Colon (tissue), 2 donors: ENCODE measurements around the gene CD36.

ENCODE experiments used
- FAIRE-seq: peaks from 2 replicates; lab custom pipeline; 2012; peaks lifted over from hg19 to GRCh38; lab: Jason Lieb, UNC
- donor health status: control.
- donor health status: control.

Gene CD36

DNA sequence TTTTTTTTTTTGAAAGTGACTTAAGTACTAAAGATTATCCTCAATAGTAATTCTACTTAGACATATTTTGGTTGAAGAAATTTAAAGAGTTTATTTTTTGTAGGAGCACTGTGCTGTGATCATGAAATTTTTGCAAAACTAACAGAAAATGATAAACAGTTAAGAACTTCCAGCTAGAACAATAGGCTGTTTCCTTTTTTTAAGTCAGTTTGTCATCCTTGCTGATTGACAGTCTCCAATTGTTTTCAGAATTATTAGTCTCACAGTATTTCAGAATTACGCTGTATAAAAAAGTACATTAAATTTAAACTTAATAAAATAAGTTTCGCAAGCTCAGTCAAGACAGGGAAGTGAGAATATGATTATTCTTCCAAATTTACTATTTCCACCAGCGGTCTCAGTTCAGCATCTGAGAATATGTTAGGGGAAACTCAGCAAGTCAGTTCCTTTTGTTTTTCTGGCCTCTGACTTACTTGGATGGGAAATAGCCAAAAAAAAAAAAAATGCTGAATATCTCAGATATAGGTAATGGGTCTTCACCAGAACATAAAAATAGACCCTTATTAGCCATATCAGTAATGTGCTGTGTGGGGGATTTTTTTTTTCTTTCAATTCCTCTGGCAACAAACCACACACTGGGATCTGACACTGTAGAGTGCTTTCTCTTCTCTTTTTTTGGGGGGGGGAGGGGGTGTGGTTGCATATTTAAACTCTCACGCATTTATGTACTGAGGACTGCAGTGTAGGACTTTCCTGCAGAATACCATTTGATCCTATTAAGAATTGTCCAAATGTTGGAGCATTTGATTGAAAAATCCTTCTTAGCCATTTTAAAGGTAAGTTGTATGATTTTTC, at the start of gene CD36:
TSS of gene CD36 (plus strand) at position 732 of the 855 bp plus-strand sequence. CDS start 8,099 bp downstream, outside the sequence.
- FAIRE-seq = no peak

DNA sequence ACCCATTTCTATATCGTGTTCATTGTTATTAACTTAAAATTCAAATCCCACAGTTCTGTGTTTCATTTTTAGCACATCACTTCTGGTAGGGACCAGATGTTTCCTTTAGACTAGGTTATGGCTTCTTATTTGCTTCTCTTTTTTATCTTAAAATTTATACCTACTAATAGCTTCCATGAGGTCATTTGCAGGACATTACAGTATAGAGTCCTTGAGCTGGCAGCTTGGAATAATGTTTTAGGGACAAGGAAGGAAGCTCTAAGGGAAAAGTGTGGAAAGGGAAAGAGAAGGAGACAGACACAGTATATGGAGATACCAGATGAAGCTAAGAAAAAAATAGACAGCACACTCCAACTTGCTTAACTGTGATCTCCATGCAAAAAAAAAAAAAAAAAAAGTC, 48.8 kb upstream of the CD36 start:
- no peak for FAIRE-seq

DNA sequence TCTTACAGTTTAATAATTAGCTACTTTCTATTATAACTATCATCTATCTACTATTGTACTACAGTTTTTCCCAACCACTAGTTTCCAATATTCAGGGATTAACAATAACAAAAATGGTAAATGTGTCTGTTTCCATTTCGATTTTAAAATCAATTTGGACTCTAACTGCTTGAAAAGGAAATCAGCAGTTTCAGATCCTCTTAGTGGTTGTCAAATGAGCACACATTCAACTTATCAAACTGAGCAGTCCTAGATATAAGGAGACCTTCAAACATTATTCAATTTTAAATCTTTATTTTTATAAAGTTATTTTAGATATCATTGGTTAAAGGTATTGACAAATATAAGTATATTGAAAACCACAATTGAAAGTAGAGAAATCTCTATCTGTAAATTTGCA, 46.8 kb upstream of the CD36 start:
- no peak for FAIRE-seq

DNA sequence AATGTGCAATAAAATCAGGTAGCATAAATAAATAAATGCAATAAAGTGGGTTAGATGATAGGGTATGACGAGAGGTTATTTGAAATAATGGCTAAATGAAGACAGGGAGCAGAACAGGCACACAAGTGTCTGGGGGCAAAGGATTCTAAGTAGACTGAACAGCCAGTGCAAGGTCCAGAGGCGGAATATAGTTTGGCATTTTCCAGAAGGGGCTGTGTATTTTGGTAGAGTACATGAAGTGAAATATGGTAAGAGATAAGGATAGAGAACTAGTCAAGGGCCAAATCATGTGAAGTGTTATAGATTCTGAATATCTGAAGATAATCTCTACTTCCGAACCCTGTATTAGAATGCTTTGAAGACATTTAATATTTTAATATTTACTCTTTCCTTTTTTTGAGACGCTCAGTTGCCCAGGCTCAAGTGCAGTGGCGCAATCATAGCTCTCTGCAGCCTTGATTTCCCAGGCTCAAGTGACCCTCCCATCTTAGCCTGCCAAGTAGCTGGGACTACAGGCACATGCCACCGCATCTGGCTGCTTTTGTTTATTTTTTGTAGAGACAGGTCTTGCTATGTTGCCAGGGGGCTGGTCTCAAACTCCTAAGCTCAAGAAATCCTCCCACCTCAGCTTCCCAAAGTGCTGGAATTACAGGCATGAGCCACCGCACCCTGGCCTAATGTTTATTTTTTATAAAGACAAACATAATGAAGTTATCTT, 44.4 kb upstream of the CD36 start:
- FAIRE-seq = no peak

DNA sequence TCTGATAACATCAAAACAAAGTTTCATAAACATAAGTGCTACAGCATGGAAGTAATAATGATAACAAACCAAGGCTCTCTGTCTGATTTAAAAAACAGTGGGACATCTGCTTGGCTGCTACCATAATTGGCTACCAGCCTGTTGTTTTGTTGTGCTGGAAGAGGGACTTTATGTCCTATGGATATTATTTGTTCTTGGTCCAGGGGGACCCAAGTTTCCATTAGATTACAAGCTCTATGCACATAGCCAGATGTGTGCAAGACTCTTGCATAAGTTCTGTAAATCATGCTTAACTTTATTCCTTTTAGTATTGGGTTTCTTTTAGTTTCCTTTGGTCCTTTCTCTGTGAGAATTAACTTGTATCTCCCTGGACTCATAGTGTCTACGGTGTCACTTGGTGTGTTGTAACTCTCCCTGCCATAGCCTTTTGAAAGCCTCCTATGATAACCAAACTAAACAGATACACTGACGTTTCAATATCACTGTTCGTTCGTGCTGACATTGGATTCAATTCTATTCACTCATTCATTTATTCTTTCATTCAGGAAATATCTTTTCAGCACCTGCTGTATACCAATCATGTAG, 41.4 kb upstream of the CD36 start:
- FAIRE-seq = no peak

DNA sequence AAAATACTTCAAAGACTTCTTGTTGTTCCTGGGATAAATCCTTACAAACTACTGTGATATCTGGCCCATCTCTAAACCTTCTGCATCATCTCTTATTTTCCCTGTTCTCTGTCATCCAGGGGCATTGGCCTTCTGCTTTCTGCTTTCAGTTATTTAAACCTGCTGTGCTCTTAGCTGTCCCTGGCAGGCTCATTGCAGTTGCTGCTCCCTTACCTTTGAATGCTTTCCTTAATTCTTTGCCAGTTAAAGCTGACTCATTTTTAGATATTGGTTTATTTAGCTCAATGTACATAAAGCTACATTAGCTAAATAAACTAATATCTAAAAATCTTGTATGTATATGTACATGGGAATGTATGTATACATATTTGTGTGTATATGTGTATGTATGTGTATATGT, 40.6 kb upstream of the CD36 start:
- FAIRE-seq = no peak

DNA sequence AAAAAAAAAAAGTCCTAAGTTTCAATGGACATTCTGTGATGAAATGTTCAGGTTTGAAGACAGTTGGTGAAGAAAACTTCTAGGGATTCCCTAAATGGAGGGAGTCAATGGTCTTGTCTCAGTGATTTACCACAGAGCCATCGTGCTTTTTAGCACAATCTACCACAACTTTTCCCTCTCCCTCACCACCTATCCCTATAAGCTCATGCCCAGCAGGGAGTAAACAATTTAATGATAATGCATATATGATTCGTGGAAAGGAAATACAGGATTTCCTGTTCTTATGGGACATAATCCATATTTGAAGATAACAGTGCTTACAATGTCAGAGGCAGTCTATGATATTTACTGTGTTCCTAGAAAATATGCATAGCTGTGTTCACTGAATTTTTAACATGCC, 38.4 kb upstream of the CD36 start:
- no peak for FAIRE-seq

DNA sequence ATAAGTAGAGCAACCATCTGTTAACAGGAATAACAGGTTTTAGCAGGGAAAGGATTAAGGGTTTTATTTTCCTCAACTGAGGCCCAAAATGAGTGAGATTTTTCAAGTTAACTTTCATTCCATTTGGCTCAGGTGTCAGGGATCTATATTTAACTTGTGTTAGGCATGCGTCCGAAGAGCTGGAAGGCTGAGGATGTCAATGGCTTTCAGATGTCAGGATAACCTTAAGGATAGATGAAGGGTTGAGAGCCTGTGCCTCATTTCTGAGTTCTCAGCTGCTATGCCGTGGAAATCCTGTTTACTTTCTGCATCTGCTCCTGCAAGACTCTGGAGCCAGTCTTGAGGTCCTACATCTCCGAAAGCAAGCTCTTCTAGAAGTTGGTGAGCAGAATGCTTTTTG, 36.4 kb upstream of the CD36 start:
- FAIRE-seq = no peak

DNA sequence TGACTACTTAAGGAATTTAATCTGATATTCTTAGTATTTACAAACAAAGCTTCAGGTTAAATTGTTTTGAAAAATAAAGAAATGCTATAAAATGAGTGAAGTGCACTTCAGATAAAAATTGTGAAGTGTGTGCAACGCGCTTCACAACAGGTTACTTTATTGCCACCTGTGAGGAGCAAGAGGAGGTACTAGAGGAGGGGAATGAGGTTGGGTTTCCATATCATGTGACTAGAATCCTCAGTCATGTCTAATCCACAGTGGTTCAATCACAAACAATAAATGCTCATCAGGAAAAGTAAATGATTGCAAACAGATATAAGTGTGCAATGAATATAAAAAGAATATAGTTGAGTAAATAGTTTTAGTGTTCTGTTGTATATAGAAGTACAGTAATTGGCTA, 34.5 kb upstream of the CD36 start:
- FAIRE-seq = no peak

DNA sequence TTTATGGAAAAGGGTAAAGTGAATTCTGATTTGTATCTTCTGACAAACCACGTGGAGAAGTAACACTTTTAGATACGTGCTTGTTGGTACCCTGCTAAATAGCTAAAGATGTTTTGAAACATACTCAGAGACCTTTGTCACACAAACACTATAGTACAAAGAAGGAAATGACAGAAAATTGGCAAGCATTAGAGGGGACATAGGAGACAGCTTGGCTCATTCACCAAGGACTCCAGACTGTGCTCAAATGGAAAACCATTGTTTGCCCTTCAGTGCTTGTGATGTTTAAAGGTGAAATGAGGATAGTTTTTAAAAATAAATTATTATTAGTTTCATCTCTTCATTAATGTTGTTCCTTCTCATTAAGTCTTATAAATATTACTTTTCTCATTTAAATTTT, 34.0 kb upstream of the CD36 start:
- FAIRE-seq = no peak

DNA sequence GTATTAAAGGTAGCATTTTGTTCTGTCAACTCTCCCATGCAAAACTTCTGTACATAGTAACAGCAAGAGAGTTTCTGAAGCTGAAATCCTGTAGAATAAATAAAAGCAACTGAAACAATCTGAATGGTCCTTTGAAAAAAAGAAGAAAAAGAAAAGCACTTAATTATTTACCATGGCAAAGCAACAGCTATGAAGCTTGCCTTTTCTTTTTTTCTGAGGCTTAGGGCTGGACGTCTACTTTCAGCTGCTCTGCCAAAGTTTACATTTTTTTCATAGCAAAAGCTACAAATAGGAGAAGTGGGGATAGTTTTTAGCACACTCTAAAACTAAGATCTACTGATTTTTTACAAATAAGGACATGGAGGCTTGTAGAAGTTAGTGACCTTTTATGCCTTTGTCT, 31.3 kb upstream of the CD36 start:
- FAIRE-seq = no peak

DNA sequence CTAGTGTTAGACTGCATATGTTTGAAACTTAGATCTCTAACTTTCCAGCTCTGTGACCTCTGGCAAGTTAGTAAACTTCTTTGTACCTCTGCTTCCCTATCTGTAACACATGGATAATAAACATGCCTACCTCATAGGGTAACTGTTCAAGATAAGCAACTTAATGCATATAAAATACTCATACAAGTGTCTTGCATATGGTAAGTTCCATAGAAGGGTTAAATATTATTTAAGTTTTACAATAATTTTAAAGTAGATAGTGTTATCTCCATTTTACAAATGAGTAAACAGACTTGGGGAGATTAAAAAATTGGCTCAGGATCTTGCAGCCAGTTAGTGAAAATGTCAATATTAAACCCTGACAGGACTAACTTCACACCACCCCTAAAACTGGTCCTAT, 30.1 kb upstream of the CD36 start:
- FAIRE-seq = no peak

DNA sequence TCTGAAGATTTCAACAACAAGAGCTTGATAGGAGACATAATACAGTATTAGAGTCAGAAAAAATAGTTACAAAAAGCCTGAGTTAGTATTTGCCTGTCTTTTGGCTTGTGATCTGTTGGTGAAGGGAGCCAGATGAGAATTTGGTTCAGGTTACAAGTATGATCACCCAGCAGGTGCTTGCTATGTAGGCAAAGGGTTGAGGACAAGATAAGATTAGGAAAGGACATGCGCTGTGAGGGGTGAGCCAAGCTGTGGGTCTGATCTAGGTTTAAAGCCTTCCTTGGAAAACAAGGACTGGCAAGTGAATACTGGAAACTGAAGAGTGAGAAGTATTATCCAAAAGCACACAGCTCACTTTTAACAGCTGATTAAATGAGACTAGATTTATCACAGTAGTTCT, 28.7 kb upstream of the CD36 start:
- no peak for FAIRE-seq

DNA sequence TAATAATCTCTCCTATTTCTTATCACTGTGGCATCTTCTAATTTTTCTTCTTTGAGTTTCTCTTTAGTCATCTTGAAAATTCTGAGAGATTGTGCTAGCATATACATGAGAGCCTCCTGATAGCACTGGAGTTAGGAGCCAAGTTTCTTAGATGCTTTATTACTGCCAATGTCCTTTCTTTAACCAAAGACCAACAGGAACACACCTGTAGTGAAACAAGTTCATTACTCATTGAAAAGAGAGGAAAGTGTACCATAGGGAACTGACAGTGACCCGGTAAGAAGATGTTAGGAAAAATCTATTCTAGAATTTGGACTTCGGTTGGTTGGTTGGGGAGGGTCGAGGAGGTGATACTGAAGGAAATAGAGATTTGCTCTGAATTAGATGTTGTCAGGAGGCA, 27.1 kb upstream of the CD36 start:
- no peak for FAIRE-seq

DNA sequence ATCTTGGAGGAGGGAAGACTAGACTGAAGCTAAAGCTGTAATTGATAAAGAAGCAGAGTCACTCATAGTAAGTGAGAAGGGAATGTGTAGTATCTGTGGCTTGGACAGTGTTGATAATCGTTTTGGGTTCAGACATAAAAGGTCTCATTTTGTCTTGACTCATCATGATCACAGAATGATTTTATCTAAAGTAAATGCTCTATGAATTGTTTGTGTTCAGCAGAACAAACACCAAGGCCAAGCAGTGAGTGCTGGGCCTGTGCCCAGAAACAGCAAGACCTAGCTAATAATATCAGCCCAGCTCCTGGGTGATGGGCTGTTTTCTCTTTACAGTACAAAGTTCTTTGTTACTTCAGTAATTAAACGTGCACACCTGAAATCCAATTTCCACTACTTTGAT, 26.7 kb upstream of the CD36 start:
- FAIRE-seq = no peak

DNA sequence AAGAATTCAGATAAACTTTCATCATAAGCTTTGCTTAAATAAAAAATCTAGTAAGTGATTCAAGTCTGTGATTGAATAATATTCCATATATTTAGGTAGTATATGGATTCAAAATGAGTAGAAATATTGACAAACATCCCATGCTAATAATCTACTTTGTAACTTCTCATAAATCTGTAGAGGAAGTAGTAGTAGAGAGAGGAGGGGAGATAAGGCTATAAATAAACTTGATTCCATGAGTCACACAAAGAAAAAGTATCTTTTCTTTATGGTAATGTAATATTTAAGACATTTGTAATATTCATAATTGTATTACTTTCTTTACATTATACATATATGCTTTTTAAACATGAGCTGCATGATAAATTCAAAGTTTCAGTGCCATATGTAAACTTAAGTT, 25.6 kb upstream of the CD36 start:
- FAIRE-seq = no peak

DNA sequence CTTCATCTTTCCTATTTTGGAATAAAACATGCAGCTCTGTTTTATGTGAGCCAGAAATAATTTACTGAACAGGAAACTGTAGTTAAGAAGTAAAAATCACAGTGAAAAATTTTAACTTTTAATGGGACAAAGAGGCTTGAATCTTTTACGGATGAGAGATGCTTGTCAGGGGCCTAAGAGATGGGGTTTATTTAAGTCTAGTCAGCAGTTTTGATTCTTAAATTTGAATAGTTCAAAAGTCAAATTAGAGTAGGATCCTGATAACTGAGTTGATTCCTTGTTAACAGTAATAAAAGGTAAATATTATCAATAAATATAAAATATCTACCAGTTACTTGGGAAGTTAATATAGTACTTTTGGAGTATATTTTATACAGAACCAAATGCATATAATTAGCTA, 24.9 kb upstream of the CD36 start:
- FAIRE-seq = no peak

DNA sequence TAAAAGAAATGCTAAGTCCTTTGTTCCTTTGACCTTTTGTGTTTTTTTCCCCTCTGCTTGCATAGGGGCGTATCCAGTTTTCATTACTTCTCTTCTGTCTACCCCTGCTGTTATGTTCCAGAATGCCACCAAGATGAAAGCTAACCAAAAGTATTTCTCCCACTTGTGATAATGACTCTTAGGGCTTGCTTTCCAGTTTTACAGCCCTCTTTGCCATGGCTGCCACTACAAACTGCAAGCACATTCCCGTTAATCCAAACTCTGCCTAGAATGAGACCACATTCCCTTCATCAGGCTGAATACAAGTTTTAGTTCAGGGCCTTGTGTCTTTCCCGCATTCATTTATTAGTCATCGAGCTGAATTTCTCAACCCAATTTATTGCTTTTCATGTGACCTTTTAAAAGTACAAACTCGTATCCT, 23.6 kb upstream of the CD36 start:
- FAIRE-seq = no peak

DNA sequence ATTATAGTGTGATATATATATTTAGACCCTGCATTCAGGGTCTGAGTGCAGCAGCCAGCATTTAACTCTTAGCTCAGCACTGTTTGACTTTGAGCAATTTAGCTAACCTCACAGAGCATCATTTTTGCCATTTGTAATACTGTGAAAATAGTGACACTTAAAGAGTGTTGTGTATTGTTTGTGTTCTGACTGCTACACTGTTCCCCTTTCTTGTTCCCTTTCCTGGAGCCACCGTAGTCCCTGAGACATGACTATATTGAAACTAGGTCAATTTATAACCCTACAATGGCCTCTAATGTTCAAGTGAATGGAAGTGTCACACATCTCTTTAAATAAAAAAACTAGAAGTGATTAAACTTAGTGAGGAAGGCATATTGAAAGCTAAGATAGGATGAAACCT, 20.3 kb upstream of the CD36 start:
- no peak for FAIRE-seq

DNA sequence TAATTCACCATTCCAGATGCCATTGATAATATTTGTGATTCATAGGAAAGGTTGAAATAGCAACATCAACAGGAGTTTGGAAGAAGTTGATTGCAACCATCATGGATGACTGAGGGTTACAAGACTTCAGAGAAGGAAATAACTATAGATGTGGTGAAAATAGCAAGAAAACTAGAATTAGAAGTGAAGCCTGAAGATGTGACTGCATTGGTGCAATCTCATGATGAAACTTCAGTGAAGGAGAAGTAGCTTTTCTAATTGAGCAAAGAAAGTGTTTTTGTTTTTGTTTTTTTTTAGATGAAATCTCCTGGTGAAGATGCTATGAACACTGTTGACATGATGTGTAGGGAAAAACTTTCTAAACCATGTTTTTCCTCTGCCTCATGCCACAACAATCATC, 18.7 kb upstream of the CD36 start:
- FAIRE-seq = no peak

DNA sequence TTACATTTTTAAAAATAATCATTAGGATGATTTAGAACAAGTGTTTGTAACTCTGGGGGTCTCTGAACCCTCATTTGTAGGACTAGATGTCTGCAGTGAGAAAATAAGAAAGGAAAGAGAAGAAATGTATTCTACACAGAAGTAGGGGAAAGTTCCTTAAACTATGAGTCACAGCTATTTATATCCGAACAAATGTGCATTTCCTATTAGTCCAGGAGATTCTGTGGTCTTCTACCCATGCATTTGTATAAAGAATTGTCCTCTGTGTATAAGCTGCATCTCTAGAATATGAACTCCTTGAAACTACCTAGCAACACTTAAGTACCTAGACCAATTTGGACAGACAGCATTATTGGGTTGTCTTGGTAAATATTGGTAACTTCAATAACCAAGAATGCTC, 15.9 kb upstream of the CD36 start:
- no peak for FAIRE-seq

DNA sequence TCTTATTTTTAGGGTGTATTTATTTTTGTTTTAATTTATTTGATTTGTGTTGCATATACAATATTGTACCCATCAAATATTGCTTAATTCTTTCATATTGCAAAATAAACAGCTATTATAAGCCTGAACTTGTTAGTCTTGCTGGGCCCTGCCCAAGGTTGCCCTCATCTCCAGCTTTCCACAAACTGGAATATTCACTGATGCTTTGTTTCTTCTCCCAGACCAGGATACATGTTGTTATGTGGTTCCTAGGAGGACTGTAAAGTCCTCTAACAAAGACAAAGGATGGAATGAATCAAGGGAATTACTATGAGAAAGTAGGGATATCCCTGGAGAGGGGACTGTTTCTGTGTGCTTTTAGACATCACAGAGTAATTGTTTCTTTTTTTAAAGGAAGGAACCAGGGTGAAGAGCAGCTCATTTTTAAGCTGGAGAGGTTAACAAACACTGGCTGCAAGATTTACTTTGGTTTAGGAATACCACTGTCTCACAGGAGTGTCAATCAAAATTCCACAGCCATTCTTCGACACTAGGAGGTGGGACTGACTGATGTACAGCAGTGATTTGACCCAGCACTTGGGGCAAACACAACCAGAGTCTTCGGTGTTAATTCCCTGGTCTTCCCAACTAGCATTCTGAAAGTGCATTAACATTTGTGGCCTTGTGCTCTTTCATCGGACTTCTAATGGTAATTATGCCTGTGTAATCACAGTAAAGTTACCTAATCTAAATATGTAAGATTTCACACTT, 14.8 kb upstream of the CD36 start:
- no peak for FAIRE-seq

DNA sequence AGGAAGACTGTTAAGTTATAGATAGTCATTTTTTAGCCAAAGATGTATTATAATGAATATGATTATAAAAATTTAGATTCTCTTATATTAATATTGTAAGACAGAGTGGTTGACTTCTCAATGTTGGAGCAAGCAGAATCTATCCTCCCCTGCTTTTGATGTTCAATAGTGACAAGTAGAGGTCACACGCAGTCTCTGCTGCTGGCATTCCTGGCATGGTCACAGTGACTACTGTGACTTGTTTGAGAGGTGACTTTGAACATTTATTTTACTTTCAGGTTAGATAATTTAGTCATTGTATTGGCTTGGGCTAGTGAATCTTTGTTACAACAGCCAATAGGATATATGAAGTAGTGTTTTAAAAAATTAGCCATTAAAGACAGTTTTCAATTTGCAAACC, 13.7 kb upstream of the CD36 start:
- FAIRE-seq = no peak
